Stimulated activated CD8-positive, alpha-beta memory T cell treated with anti-CD3 and anti-CD28 coated beads, Interleukin-15, amount 100 ng/mL, for 4 hours (primary cell): ENCODE results near the gene MTUS2.

Experiments
- DNase-seq, 2 donors: peaks; one replicate each; pipeline ENCODE4 v3.0.0-alpha.2; 2020; ENCODE audit warnings: low read depth in 2 of 2

Gene MTUS2

GRCh38 chr13:29239653-29240525, 419.8 kb downstream of the MTUS2 start:
- DNase-seq = no peak

GRCh38 chr13:29254626-29255370, 434.7 kb downstream of the MTUS2 start:
- DNase-seq = no peak

- DNase-seq = no peak
Measured at GRCh38 chr13:29255567-29255966, 435.4 kb downstream of the MTUS2 start.

GRCh38 chr13:29260684-29261083, 440.5 kb downstream of the MTUS2 start:
- DNase-seq = no peak

- no peak for DNase-seq
Measured at GRCh38 chr13:29266261-29266660, 446.1 kb downstream of the MTUS2 start.

GRCh38 chr13:29266756-29267733, 446.9 kb downstream of the MTUS2 start:
- no peak for DNase-seq

- DNase-seq = no peak
Measured at GRCh38 chr13:29270271-29270985, 450.3 kb downstream of the MTUS2 start.

- DNase-seq = no peak
Measured at GRCh38 chr13:29271606-29272005, 451.5 kb downstream of the MTUS2 start.

GRCh38 chr13:29279356-29280254, 459.5 kb downstream of the MTUS2 start:
- no peak for DNase-seq

GRCh38 chr13:29281932-29282495, 461.9 kb downstream of the MTUS2 start:
- DNase-seq = no peak

GRCh38 chr13:29284726-29285125, 464.6 kb downstream of the MTUS2 start:
- no peak for DNase-seq

- DNase-seq = no peak
Measured at GRCh38 chr13:29287237-29287636, 467.1 kb downstream of the MTUS2 start.

- DNase-seq = no peak
Measured at GRCh38 chr13:29292045-29292444, 471.9 kb downstream of the MTUS2 start.

- no peak for DNase-seq
Measured at GRCh38 chr13:29294821-29295220, 474.7 kb downstream of the MTUS2 start.

- DNase-seq = no peak
Measured at GRCh38 chr13:29301027-29301426, 480.9 kb downstream of the MTUS2 start.

GRCh38 chr13:29304148-29304547, 484.0 kb downstream of the MTUS2 start:
- no peak for DNase-seq

- no peak for DNase-seq
Measured at GRCh38 chr13:29310806-29311205, 490.7 kb downstream of the MTUS2 start.

GRCh38 chr13:29315847-29316246, 495.7 kb downstream of the MTUS2 start:
- DNase-seq = no peak

GRCh38 chr13:29317828-29318227, 497.7 kb downstream of the MTUS2 start:
- DNase-seq = no peak

GRCh38 chr13:29318741-29319140, 498.6 kb downstream of the MTUS2 start:
- DNase-seq = no peak
